HCT116 (cell line): Measurements from ENCODE around the gene SENP3.

Experiments
- ATF3 ChIP-seq: IDR thresholded peaks from 2 replicates; pipeline ENCODE4 v1.6.1; 2012
- CEBPB ChIP-seq: IDR thresholded peaks from 2 replicates; pipeline ENCODE4 v1.6.1; 2012; ENCODE audit warnings: low read depth
- CTCF ChIP-seq, 3 experiments: fragments of 200-600 bp in 1 of 3; sonication (generic) in 1 of 3; IDR thresholded peaks in 2 of 3; conservative IDR thresholded peaks in 1 of 3; 2 replicates each; pipeline ENCODE4 v1.5.1; 2012 to 2017; ENCODE audit warnings: low read depth in 2 of 3, low read length in 2 of 3, antibody characterized with exemption in 1 of 3, borderline replicate concordance in 1 of 3, control low read depth in 1 of 3, mild to moderate bottlenecking in 1 of 3, mixed read lengths in 1 of 3, mixed run types in 1 of 3, moderate library complexity in 1 of 3; ENCODE audit not compliant: insufficient read depth in 1 of 3
- EZH2 ChIP-seq: fragments of 200-600 bp; sonication (generic); IDR thresholded peaks from 2 replicates; pipeline ENCODE4 v1.6.1; 2017; ENCODE audit warnings: antibody characterized with exemption, mixed run types
- EZH2phosphoT487 ChIP-seq: fragments of 200-600 bp; IDR thresholded peaks from 2 replicates; pipeline ENCODE4 v1.6.1; 2018; ENCODE audit warnings: antibody characterized with exemption, borderline replicate concordance
- MAX ChIP-seq: IDR thresholded peaks from 2 replicates; pipeline ENCODE4 v1.6.1; 2012
- POLR2A ChIP-seq: IDR thresholded peaks from 2 replicates; pipeline ENCODE4 v1.7.0; 2011; ENCODE audit warnings: borderline replicate concordance; ENCODE audit not compliant: insufficient read depth, insufficient read length; ENCODE audit errors: extremely low read depth
- POLR2AphosphoS5 ChIP-seq: IDR thresholded peaks from 2 replicates; pipeline ENCODE4 v1.6.1; 2011; ENCODE audit warnings: mild to moderate bottlenecking, low read depth, low read length, moderate library complexity
- RAD21 ChIP-seq: IDR thresholded peaks from 2 replicates; pipeline ENCODE4 v1.6.1; 2012; ENCODE audit warnings: low read depth, mild to moderate bottlenecking
- REST ChIP-seq: IDR thresholded peaks from 2 replicates; pipeline ENCODE4 v1.6.1; 2012; ENCODE audit warnings: low read depth
- SP1 ChIP-seq: IDR thresholded peaks from 2 replicates; pipeline ENCODE4 v1.6.1; 2012; ENCODE audit warnings: low read depth
- TCF7L2 ChIP-seq: IDR thresholded peaks from 2 replicates; pipeline ENCODE4 v1.7.0; 2011; ENCODE audit warnings: borderline replicate concordance, inconsistent platforms; ENCODE audit not compliant: insufficient read depth, insufficient read length; ENCODE audit errors: extremely low read depth
- ZBTB33 ChIP-seq: IDR thresholded peaks from 2 replicates; pipeline ENCODE4 v1.6.1; 2011; ENCODE audit warnings: mild to moderate bottlenecking, low read length, moderate library complexity; ENCODE audit not compliant: insufficient replicate concordance; ENCODE audit errors: extremely low read depth
- ZNF274 ChIP-seq: fragments of 200-500 bp; sonication (Bioruptor generic); IDR thresholded peaks from 2 replicates; pipeline ENCODE4 v1.6.1; 2014; ENCODE audit warnings: mild to moderate bottlenecking, low read depth, low read length, inconsistent platforms

GRCh38 chr17:7570351-7570750 lies 8.6 kb downstream of the SENP3 start:
- no peak for TF ChIP-seq ATF3
- no peak for TF ChIP-seq CEBPB
- no peak for TF ChIP-seq CTCF (IDR thresholded peaks at IDR 0.05 in 2 of 3, conservative IDR thresholded peaks at IDR 0.05 in 1 of 3; ENCODE audit: borderline replicate concordance in 1 of 3, insufficient read depth in 1 of 3, low read depth in 2 of 3, low read length in 2 of 3)
- TF ChIP-seq ZNF274 = no peak
- no peak for TF ChIP-seq POLR2A
- no peak for TF ChIP-seq ZBTB33
- TF ChIP-seq REST = no peak
- no peak for TF ChIP-seq EZH2
- TF ChIP-seq MAX = no peak
- TF ChIP-seq TCF7L2 = no peak
- TF ChIP-seq SP1 = no peak
- TF ChIP-seq RAD21 = no peak
- TF ChIP-seq EZH2phosphoT487 = no peak
- no peak for TF ChIP-seq POLR2AphosphoS5
